T-helper 22 cell (primary cell): ENCODE data around the gene RPAP2.
"Not testable (repeated sequence)": the region's sequence is repeated elsewhere in the genome, so short reads cannot be mapped to it uniquely, and the experiment has no call there.

Experiments
- DNase-seq: peaks from one replicate; pipeline ENCODE4 v3.0.0-alpha.2; 2020; ENCODE audit warnings: low read depth

The RPAP2 gene

DNA sequence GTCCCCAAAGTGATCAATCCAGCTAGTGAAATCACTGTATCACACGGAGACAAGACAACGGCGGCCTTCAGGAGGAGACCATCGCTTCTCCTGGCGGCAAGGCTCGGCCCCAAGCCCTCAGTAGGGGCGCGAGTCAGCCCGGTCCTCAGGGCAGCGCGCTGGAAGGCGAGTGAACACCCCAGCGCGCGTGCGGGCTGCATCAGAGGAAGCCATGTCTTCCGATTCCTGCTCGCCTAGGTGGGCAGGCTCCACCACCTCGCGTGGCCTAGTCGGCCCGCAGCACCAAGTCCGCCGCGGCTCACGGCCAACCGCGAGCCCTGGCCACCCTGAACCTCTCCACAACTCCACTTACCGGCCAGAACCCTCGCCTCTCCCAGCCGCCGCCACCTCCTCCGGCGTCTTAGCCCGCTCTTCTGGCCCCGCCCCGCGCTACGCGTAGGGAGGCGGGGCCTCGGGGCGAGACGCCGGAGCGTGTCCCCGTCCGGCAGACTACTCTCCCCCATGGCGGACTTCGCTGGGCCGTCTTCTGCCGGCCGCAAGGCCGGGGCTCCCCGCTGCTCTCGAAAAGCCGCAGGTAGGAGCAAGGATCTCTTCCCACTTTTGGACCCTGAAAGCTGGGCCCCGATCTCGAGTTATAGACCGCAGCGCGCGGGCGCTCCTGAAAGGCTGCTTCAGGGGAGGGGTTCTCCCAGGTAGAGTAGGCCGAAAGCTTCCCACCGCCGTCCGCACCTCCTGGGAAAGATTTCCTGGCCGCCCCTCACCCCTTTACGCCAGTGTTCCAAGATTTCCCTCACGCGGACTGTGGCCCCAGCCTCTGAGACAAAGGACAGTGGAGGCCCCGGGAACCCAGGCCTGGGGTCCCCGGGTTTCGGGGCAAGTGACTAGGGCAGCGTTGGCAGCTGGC lies at the start of gene RPAP2, which contains the start of gene GLMN:
Gene RPAP2, plus strand, starts transcription at position 487 of the 904 bp plus-strand sequence. Its CDS starts 15 bp downstream, at position 502.
Gene GLMN, minus strand, starts transcription at position 415 of the 904 bp plus-strand sequence. CDS start 988 bp downstream, outside the sequence.
- DNase-seq: peak; percentile 55

DNA sequence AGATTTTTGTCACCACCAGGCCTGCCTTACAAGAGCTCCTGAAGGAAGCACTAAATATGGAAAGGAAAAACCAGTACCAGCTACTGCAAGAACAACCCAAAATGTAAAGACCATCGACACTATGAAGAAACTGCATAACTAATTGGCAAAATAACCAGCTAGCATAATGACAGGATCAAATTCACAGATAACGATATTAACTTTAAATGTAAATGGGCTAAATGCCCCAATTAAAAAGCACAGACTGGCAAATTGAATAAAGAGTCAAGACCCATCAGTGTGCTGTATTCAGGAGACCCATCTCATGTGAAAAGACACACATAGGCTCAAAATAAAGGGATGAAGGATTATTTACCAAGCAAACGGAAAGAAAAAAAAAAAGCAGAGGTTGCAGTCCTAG lies 44.1 kb upstream of the RPAP2 start:
- DNase-seq: not testable (repeated sequence)

DNA sequence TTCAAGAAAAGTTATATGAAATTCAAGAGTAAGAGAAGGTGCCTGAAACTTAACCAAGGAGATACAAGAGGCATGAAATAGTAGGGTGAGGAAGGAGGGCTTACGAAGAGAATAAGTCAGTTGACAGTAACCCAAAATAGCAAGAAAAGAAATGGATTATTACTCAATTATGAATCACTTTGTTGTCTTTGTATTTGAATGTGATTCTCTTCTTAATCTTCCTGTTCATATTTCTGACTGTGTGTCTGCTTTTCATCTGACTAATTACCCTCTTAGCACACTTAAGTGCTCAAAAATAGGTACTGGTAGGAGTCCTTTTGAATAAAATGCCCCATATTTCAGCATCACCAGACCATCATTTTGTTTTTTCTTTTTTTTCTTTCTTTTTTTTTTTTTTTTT lies 39.5 kb upstream of the RPAP2 start:
- no peak for DNase-seq

DNA sequence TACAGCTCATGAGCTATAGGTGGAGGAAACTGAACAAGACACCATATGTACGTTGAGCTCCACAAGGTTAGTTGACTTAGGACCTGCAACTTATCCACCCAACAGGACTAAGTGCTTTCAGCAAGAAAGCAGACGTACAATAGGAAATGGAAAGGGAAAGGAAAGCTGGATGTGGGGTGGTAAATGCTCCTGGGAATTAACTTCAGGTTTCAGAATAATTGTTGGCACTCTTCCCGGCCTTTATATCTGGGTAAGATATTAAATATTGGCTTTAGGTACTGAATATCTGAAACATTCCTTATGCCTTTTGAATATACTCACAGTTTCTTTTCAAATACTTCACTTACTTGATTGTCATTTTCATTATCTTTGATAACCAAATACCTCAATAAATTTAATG lies 36.3 kb upstream of the RPAP2 start:
- DNase-seq: no peak

DNA sequence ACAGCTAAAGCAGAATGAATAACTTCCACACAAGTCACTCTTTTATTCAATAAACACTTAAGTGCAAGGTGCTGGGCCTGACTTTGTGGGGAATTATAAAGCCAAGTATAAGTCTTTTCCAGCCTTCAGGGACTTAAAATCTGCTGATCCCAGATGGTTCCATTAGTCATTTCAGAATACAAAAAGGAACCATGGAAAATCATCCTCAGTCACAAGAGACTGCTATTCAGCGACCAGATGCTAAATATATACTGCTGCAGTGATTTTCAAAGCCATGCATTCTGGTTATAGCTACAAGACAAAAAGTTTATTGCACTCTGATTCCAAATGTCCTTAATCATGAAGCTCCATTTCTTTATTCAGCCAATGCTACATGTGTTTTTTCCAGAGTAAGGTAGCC lies 25.8 kb upstream of the RPAP2 start:
- DNase-seq: no peak

DNA sequence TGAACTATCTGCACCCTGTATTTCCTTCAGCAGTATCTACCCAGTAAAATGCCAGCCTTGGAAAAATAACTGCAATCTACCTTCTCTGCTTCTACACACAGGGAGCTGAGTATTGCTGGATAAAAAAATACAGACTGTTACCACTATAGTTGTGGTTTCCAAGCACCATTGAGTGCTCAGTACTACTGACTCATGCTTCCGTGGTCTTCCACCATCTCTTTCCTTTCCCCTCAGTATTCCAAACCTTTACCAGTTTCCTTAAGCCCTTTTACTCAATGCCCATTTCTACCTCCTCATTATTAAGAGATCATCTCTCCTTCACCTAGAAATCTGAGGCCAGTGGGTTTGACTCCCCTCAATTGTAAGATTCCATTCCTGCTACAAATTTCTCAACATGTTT lies 23.9 kb upstream of the RPAP2 start:
- no peak for DNase-seq

DNA sequence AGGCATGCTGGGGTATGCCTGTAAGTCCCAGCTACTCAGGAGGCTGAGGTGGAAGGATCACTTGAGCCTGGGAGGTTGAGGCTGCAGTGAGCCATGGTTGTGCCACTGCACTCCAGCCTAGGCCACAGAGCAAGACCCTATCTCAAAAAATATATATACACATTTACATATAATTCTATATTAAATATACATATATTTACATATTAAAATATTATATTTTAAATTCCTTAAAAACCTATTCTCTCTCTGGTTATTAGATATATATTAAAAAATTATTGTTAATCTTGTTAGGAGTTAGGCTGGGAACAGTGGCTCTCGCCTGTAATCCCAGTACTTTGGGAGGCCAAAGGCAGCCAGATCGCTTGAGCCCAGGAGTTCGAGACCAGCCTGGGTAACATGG lies 22.8 kb upstream of the RPAP2 start:
- DNase-seq: no peak

DNA sequence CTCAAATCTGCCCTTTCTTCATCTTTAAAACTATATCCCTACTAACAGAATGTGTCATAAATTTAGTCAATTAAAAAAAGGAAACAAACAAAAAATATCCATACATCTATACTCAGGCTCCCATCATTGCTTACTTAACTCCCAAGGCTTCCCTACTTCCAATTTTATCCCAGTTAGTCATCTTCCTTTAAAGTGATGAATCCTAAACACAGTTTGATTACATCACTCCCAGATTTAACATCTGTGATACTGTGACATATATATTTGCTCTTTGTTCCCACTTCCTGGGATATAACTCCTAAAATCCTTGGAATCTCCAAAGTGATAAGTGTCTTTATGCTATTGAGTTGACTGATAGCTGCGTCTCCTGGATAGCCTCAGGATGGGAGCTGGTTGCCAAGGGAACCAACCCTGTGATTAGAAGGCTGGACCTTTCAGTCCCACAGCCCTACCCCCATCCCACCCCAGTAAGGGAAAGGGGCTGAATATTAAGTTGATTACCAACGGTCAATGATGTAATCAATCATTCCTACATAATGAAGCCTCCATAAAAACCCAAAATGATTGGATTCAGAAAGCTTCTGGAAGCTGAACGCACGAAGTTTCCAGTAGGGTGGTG lies 21.6 kb upstream of the RPAP2 start:
- no peak for DNase-seq

DNA sequence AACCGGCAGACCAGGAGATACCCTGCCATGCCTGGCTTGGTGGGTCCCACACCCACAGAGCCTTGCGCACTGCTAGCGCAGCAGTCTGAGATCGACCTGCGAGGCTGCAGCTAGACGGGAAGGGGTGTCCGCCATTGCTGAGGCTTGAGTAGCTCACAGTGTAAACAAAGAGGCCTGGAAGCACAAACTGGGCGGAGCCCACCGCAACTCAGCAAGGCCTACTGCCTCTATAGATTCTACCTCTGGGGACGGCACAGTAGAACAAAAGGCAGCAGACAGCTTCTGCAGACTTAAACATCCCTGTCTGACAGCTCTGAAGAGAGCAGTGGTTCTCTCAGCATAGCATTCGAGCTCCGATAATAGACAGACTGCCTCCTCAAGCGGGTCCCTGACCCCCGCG lies 19.1 kb upstream of the RPAP2 start:
- not testable (repeated sequence) for DNase-seq

DNA sequence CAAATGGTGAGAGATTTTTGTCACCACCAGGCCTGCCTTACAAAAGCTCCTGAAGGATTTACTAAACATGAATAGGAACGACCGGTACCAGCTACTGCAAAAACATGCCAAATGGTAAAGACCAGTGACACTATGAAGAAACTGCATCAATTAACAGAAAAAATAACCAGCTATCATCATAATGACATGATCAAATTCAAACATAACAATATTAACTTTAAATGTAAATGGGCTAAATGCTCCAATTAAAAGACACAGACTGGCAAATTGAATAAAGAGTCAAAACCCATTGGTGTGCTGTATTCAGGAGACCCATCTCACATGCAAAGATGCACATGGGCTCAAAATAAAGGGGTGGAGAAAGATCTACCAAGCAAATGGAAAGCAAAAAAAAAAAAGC lies 17.4 kb upstream of the RPAP2 start:
- not testable (repeated sequence) for DNase-seq

DNA sequence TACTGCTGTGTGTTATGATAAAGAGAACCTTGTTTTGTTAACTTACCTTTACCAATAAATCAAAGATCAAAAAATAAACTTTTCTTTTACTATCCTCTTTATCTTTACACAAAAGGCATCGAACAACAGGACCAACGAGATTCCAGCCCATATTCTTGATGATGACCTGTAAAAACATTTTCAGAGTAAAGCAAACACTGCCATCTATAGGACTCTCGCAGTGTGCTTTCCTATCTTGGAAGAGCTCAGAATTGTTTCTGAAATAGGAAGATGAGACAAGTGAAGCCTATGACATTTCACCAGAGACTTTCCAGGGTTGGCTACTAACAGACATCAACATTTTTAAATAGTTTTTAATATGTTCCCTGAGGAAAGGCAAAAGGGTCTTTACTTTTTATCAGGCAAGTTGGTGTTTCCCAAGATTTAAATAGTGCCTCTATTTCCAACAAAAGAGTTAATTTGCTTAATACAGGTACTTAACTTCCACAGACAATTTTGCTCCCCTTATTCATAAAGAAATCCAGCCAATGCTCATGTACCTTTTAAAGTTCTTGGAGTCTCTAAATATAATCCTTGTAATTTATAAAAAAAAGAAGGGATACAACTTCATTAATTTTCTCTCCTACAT lies 7.4 kb upstream of the RPAP2 start:
- DNase-seq: no peak

DNA sequence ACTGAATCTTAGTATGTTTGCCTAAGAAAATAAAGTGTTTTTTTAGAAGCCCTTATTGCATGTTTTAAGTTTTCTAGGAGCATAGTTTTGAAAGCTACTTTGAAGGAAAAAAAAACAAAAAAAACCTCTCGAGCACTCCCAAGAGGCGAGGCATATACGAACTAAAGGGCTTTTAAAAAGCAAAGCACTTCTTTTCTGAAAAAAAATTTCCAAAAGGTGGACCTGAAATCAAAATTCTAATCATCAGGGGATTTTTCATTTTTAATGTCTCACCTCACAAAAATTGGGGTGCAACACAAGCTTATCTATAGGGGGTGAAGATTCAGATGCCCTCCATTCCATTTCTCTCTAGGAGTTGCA lies 666 bp upstream of the RPAP2 start:
- no peak for DNase-seq

DNA sequence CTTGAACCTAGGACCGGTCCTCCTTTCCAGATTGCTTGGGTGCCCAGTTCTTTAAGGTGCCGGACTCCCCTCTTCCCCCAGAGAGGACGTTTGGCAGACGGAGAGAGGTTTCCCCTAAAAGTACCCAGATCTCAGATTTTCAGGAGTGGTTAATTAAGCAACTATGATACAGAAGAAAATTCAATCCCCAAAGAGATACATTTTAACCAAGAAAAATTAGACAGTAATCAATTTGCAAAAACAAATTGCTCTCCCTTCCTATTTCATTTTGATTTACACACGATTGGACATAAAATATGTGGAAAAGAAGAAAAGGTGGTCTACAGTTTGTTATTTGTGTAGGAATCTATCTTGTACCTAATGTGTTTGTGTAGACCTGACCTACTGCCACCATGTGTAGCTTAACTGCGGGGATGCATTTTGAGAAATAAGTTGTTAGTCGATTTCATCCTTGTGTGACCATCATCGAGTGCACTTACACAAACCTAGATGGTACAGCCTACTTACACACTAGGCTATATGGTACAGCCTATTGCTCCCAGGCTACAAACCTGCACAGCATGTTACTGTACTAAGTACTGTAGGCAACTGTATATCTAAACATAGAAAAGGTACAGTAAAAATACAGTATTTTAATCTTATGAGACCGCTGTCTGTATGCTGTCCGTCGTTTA lies 755 bp downstream of the RPAP2 start:
- no peak for DNase-seq

DNA sequence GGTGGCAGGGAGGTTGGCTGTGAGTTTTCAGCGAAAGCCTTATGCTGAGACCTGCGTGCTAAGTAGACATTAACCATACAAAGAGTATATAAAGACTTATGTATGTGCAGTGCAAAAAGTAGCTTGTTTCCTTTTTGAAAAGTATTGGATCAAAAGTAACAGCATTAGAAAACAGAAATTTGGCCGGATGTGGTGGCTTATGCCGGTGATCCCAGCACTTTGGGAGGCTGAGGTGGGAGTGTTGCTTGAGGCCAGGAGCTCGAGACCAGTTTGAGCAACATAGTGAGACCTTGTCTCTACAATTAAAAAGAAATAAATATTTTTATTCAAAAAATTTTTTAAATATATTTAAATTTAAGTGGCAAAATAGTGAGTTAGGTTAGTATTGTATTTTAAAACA lies 2.2 kb downstream of the RPAP2 start:
- DNase-seq: no peak

DNA sequence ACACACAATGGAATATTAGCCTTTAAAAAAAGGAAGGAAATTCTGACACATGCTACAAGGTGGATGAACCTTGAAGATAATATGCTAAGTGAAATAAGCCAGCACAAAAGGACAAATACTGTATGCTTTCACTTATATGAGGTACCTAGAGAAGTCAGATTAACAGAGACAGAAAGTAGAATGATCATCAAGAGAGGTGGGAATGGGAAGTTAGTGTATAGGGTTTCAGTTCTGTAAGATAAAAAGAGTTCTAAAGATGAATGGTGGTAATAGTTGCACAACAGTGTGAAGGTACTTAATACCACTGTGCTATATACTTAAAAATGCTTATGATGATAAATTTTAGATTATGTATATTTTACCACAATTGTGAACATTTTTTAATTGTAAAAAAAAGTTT lies 7.2 kb downstream of the RPAP2 start:
- no peak for DNase-seq

DNA sequence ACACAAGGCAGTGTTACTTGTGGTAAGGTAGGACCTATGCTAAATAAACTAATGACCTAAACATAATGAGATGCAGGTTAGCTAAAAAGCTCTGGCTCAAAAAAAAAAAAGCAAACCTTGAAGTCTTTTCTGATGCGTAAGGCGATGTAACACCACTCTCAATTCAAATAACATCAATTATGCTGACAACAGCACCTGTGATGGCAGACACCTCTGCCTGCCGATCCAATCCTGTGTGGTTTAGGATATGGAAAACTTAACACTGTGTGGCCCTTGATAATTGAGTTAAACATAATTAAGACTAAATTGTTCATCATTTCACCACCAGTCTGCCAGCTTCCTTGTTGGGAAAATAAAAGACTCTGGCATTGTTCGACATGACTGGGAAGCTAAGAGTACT lies 9.1 kb downstream of the RPAP2 start:
- DNase-seq: no peak

DNA sequence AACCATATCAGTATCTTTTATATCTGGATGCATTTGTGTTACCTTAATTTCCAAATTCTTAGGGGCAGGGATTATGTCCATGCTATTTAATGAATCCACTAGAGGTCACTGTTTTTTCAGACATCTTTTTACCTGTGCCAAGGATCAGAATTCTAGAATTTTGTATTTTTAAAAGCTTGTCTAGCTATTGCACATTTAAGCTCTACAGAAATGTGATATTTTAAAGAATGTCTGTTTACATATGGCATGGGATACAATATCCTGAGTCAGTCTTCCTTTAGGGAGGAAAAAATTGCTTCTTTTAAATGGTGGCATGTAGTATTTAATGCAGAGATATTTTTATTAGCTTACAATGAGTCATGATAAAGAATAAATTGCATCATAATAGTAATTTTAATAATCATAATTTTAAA lies 11.3 kb downstream of the RPAP2 start:
- DNase-seq: no peak

DNA sequence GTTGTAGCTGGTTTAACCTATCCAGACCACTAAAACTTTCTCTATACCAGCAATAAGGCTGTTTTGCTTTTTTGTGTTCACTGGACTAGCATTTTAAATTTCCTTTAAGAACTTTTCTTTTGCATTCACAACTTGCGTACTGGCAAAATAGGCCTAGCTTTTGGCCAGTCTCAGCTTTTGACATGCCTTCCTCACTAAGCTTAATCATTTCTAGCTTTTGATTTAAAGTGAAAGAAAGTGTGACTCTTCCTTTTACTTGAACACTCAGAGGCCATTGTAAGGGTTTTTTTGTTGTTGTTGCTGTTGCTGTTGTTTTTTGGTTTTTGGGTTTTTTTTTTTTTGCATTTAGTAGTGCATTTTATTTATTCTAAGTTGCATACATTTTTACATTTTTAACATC lies 15.2 kb downstream of the RPAP2 start:
- DNase-seq: no peak

DNA sequence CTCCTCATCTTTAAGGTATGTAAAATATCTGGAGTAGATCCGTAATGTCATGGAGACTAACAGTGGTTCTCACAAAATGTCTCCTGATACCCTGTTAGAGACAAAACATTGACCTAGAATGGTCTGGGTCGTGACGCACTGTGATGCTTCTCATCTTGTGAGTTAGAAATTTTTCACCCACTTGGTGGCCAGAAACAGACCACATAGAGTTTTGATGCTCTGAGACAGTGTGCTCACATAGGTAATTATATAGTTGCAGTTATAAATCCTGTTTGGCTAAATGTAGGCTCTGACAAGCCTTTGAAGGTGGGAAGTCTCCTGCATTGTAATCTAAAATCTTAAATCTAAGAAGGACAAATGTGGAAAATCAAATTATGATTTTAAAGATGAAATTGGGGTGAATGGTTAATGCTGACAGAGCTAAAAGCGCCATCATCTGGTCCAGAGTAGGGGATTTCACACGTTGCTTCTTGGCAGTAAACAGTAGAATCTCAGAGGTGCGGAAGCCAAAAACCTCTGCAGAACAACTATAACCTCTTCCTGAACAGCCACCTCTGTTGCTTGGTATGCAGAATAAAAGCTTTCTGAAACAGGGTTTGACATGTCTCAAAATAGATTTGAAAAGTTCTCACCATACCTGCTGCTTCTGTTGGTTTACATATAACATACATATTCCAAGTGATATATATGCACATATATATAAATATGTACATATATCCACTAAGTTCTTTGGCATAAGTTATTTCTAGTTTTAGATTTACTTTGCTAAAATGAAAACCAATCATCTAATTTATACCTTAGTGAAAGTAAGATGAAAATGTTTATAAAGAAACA lies 17.1 kb downstream of the RPAP2 start:
- no peak for DNase-seq

DNA sequence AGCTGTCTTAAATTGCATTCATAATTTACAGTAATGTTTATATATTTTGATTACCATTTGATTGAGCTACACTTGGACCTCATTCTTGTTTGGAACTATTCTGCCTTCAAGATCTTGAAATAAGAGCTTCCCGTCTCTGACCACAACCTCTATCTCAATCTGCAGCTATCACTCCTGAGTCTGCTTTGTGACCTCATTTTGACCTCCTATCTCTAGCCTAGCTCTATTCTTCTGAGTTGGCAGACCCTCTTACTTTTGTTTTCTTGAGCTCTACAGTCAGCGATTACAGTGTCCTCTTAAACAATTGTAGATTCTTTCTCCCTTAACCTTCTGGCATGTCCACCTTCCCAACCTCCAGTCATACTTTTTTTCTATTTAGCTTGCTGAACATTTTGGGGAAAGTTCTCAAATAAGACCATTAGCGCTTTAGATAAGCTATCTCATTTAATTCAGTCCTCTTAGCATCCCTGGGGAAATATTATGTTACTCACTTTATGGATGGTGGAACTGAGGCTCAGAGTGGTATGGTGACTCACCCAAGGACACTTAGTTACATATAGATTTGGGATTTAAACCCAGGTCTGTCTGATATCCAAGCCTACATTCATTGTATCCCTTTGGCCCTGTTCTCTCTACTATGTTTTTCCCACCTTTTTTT lies 19.1 kb downstream of the RPAP2 start:
- no peak for DNase-seq
